GM12878 (cell line): Measurements from ENCODE around the gene PGM2L1. TPM values are rescaled to one million over a fixed set of nuclear protein-coding genes. Genes with fewer than 3 reads are reported as not detected.

Experiments
- ATAC-seq: fragments of 200-7000 bp; cut with Tn5 transposase; 3 replicates; pipeline ENCODE4 v1.9.1; 2020; ENCODE audit warnings: mild to moderate bottlenecking, moderate library complexity
- BruUV-seq: library from RNA; stranded (reverse); fragments of 400-500 nt; replicated peaks from 2 replicates; lab custom pipeline; 2021; lab: Mats Ljungman, UMichigan
- CTCF ChIA-PET: fragments of 300-600 bp; sonication (Branson Sonifier 250); formaldehyde crosslinking; extraction: SDS; loops from one replicate; lab custom pipeline; 2021; ENCODE audit warnings: inconsistent platforms; lab: Yijun Ruan, JAX
- POLR2A ChIA-PET: fragments of 350-600 bp; formaldehyde crosslinking; extraction: SDS; loops from one replicate; lab custom pipeline; 2021; ENCODE audit warnings: inconsistent platforms; lab: Charles Lee
- RAD21 ChIA-PET: fragments of 300-600 bp; sonication (Branson Sonifier 250); formaldehyde crosslinking; loops from one replicate; lab custom pipeline; 2023; ENCODE audit warnings: antibody characterized with exemption; ENCODE audit not compliant: unreplicated experiment; lab: Charles Lee
- SMC1A ChIA-PET: fragments of 300-600 bp; sonication (Branson Sonifier 250); formaldehyde crosslinking; loops from one replicate; lab custom pipeline; 2023; ENCODE audit not compliant: unreplicated experiment, uncharacterized antibody; lab: Charles Lee
- DNase-seq: peaks from one replicate; pipeline ENCODE4 v3.0.0-alpha.2; 2011; ENCODE audit warnings: low read depth, low spot score
- FAIRE-seq: peaks from 3 replicates; lab custom pipeline; 2011; peaks lifted over from hg19 to GRCh38; lab: Jason Lieb, UNC
- H2AFZ ChIP-seq: 2 replicates; pipeline ENCODE4 v1.6.0; 2011; ENCODE audit warnings: low read depth, low read length, control low read depth; ENCODE audit not compliant: control insufficient read depth
- H3K27ac ChIP-seq: 2 replicates; pipeline ENCODE4 v1.5.1; 2011; ENCODE audit warnings: control low read depth; ENCODE audit not compliant: control insufficient read depth, insufficient read depth
- H3K27me3 ChIP-seq, 2 experiments: replicated peaks in 1 of 2; 2 replicates each; pipeline versions ENCODE4 v1.6.0 to v1.6.1; 2011; ENCODE audit warnings: low read length in 1 of 2; ENCODE audit not compliant: control insufficient read depth in 2 of 2, insufficient read depth in 2 of 2
- H3K36me3 ChIP-seq, 2 experiments: 2 replicates each; pipeline ENCODE4 v1.5.1; 2011; ENCODE audit warnings: low read length in 1 of 2; ENCODE audit not compliant: control insufficient read depth in 2 of 2, insufficient read depth in 2 of 2
- H3K4me1 ChIP-seq: 2 replicates; pipeline ENCODE4 v1.6.1; 2011; ENCODE audit warnings: mild to moderate bottlenecking, low read length, moderate library complexity, mixed read lengths; ENCODE audit not compliant: control insufficient read depth, insufficient read depth
- H3K4me2 ChIP-seq: 2 replicates; pipeline ENCODE4 v1.6.0; 2011; ENCODE audit warnings: control low read depth; ENCODE audit not compliant: control insufficient read depth, insufficient read depth
- H3K4me3 ChIP-seq: fragments of 200-600 bp; sonication (generic); 2 replicates; pipeline ENCODE4 v1.5.1; 2016
- H3K79me2 ChIP-seq: 2 replicates; pipeline ENCODE4 v1.6.0; 2011; ENCODE audit warnings: low read length; ENCODE audit not compliant: control insufficient read depth, insufficient read depth
- H3K9ac ChIP-seq: 2 replicates; pipeline ENCODE4 v1.8.0; 2011; ENCODE audit warnings: low read length, control low read depth, mixed read lengths; ENCODE audit not compliant: control insufficient read depth, insufficient read depth
- H3K9me3 ChIP-seq: replicated peaks from 3 replicates; pipeline ENCODE4 v1.5.1; 2011; ENCODE audit warnings: mild to moderate bottlenecking, low read length; ENCODE audit not compliant: control insufficient read depth, insufficient read depth
- H4K20me1 ChIP-seq: 2 replicates; pipeline ENCODE4 v1.6.0; 2011; ENCODE audit not compliant: control insufficient read depth, insufficient read depth
- CTCF ChIP-seq, 3 experiments: IDR thresholded peaks in 2 of 3; conservative IDR thresholded peaks in 1 of 3; 2 replicates each; pipeline ENCODE4 v1.5.1; 2011; ENCODE audit warnings: low read depth in 3 of 3, low read length in 3 of 3, mild to moderate bottlenecking in 3 of 3, control low read depth in 2 of 3, moderate library complexity in 2 of 3, inconsistent platforms in 1 of 3, mixed read lengths in 1 of 3; ENCODE audit not compliant: control insufficient read depth in 2 of 3, insufficient read depth in 1 of 3; ENCODE audit errors: extremely low read depth in 1 of 3
- GABPA ChIP-seq: IDR thresholded peaks from 2 replicates; pipeline ENCODE4 v1.6.1; 2014; ENCODE audit warnings: antibody characterized with exemption, low read depth, mild to moderate bottlenecking, inconsistent platforms
- HDAC2 ChIP-seq: fragments of 200-600 bp; sonication (generic); IDR thresholded peaks from 2 replicates; pipeline ENCODE4 v1.6.1; 2017
- MAX ChIP-seq: IDR thresholded peaks from 2 replicates; pipeline ENCODE4 v1.6.1; 2012; ENCODE audit warnings: low read depth, low read length, improper control_type of control experiment
- MEF2B ChIP-seq: fragments of 450-650 bp; IDR thresholded peaks from 2 replicates; pipeline ENCODE4 v1.6.1; 2018; ENCODE audit warnings: mild to moderate bottlenecking, moderate library complexity; ENCODE audit not compliant: partially characterized antibody, poor library complexity, severe bottlenecking
- PAX8 ChIP-seq: fragments of 450-650 bp; IDR thresholded peaks from 2 replicates; pipeline ENCODE4 v1.6.1; 2017; ENCODE audit warnings: mild to moderate bottlenecking, moderate library complexity
- PML ChIP-seq: IDR thresholded peaks from 2 replicates; pipeline ENCODE4 v1.6.1; 2012; ENCODE audit warnings: low read length, inconsistent platforms
- WGBS: methylation state at CpG from one replicate; pipeline ENCODE4 v1.1.6; 2016; ENCODE audit warnings: low lambda C conversion rate; ENCODE audit not compliant: insufficient replicate concordance, insufficient coverage; ENCODE audit errors: missing lambda C conversion rate; 5-methylcytosine and 5-hydroxymethylcytosine counted together
- in situ Hi-C: fragments of 300-500 bp; cut with MboI; formaldehyde crosslinking; loops from 9 replicates; pipeline ENCODE4 v1.14.3; 2018; ENCODE audit warnings: mixed read lengths
- intact Hi-C: fragments of 100-400 bp; cut with micrococcal nuclease; formaldehyde crosslinking; loops from one replicate; pipeline ENCODE4 v1.14.2; 2022; ENCODE audit not compliant: unreplicated experiment
- polyA plus RNA-seq, 11 experiments: library from polyadenylated mRNA; depleted of rRNA in 4 of 11; unstranded in 6 of 11; stranded (reverse) in 5 of 11; fragments of >200 nt; fragmentation: Nextera tagmentation in 4 of 11; fragmentation: Illumina TruSeq in 1 of 11; extraction: Ambion mirVana in 4 of 11; extraction: Trizol in 1 of 11; gene quantifications; 1 replicate in 1 of 11; 2 replicates in 10 of 11; pipeline versions ENCODE4 v1.2.1 to v1.2.3, GENCODE V29; 2011 to 2016; ENCODE audit warnings: inconsistent platforms in 2 of 11, missing spikeins in 2 of 11, low read depth in 1 of 11
- total RNA-seq, 4 experiments: library from RNA; depleted of rRNA in 3 of 4; stranded (reverse); fragments of >200 nt in 3 of 4; fragmentation: Illumina TruSeq in 1 of 4; extraction: Trizol in 1 of 4; gene quantifications; 2 replicates each; pipeline versions ENCODE4 v1.2.1 to v1.2.3, GENCODE V29; 2013 to 2021

PGM2L1 gene
- total and polyA plus RNA-seq, 10 of the 15 experiments (the other 5 are each of a cell fraction or from before 2014, with no cell fraction given) = 0.04 to 0.20 (median 0.13) TPM; not detected in 1

GRCh38 chr11:74310857-74311256, 87.4 kb downstream of the PGM2L1 start:
- no peak overlapping the region for H2AFZ ChIP-seq

More at GRCh38 chr11:74310857-74311256, 87.4 kb downstream of the PGM2L1 start:
- ChIA-PET POLR2A (no interaction called here), SMC1A (no interaction called here), CTCF (interaction anchor here (1.2 kb wide), 1 partner anchor 10 kb away, joined by 3 read pairs; no protein-coding TSS in a partner anchor), RAD21 (no interaction called here)
- DNase-seq (no peak), ATAC-seq (no peak), FAIRE-seq (no peak)
- Histone ChIP-seq H3K27ac (no peak overlapping the region), H3K27me3 (peaks cover 0 to 2% of the 10 kb centered on the region in 2 experiments; a peak in 2 of 4 replicates), H4K20me1 (no peaks in the 10 kb centered on the region), H3K9me3 (no peaks in the 10 kb centered on the region), H3K36me3 (no peaks in the 10 kb centered on the region), H3K4me2 (no peak overlapping the region), H3K4me3 (no peak overlapping the region), H3K9ac (no peak overlapping the region), H3K79me2 (no peaks in the 10 kb centered on the region), H3K4me1 (no peaks in the 10 kb centered on the region)
- WGBS = 82% methylated on average over 11 of the region's 11 CpGs
- no TSS peak for BruUV-seq
- in situ Hi-C loops (no loop called here), intact Hi-C loops (no loop called here)
- no peak for TF ChIP-seq CTCF (IDR thresholded peaks at IDR 0.05 in 2 of 3, conservative IDR thresholded peaks at IDR 0.05 in 1 of 3; ENCODE audit: control insufficient read depth in 2 of 3, extremely low read depth in 1 of 3, insufficient read depth in 1 of 3, low read depth in 3 of 3, low read length in 3 of 3)
- no peak for TF ChIP-seq MEF2B
- TF ChIP-seq GABPA = no peak
- TF ChIP-seq PAX8 = no peak
- no peak for TF ChIP-seq MAX
- no peak for TF ChIP-seq PML
- TF ChIP-seq HDAC2 = no peak
